SK-N-SH (cell line): ENCODE measurements around the gene ASTN2.

Experiments
- CHD2 ChIP-seq: fragments of 150-350 bp; IDR thresholded peaks from 2 replicates; pipeline ENCODE4 v1.6.1; 2018; ENCODE audit warnings: low read length; ENCODE audit not compliant: partially characterized antibody
- EP300 ChIP-seq, 2 experiments: IDR thresholded peaks; 2 replicates each; pipeline versions ENCODE4 v1.4.0 to v1.6.1; 2012; ENCODE audit warnings: borderline replicate concordance in 1 of 2, low read depth in 1 of 2, low read length in 1 of 2
- GABPA ChIP-seq: IDR thresholded peaks from 2 replicates; pipeline ENCODE4 v1.4.0; 2012; ENCODE audit warnings: low read depth, mild to moderate bottlenecking
- JUND ChIP-seq: IDR thresholded peaks from 2 replicates; pipeline ENCODE4 v1.4.0; 2012
- MXI1 ChIP-seq: IDR thresholded peaks from 2 replicates; pipeline ENCODE4 v1.6.1; 2012; ENCODE audit warnings: mild to moderate bottlenecking, low read depth, low read length, improper control_type of control experiment
- NFIC ChIP-seq: IDR thresholded peaks from 2 replicates; pipeline ENCODE4 v1.4.0; 2012; ENCODE audit warnings: borderline replicate concordance
- POLR2AphosphoS5 ChIP-seq: IDR thresholded peaks from 2 replicates; pipeline ENCODE4 v1.6.1; 2012; ENCODE audit warnings: low read depth, low read length
- RAD21 ChIP-seq: IDR thresholded peaks from 2 replicates; pipeline ENCODE4 v1.6.1; 2012; ENCODE audit warnings: mild to moderate bottlenecking, low read length
- RXRA ChIP-seq: IDR thresholded peaks from 2 replicates; pipeline ENCODE4 v1.4.0; 2012; ENCODE audit warnings: low read depth, mild to moderate bottlenecking, borderline replicate concordance
- SMC3 ChIP-seq: IDR thresholded peaks from 2 replicates; pipeline ENCODE4 v1.6.1; 2012; ENCODE audit warnings: low read depth, low read length, improper control_type of control experiment
- TAF1 ChIP-seq: IDR thresholded peaks from 2 replicates; pipeline ENCODE4 v1.6.1; 2012; ENCODE audit warnings: low read depth, mild to moderate bottlenecking, low read length, moderate library complexity, borderline replicate concordance
- TF ChIP-seq, protein P1 (sequence below): fragments of 200-600 bp; sonication (generic); IDR thresholded peaks from 2 replicates; pipeline ENCODE4 v1.6.1; 2017; ENCODE audit warnings: antibody characterized with exemption, mild to moderate bottlenecking, moderate library complexity
- TF ChIP-seq, protein P2 (sequence below): fragments of 150-350 bp; IDR thresholded peaks from 2 replicates; pipeline ENCODE4 v1.6.1; 2017; ENCODE audit warnings: antibody characterized with exemption, low read length, low read depth, borderline replicate concordance

DNA sequence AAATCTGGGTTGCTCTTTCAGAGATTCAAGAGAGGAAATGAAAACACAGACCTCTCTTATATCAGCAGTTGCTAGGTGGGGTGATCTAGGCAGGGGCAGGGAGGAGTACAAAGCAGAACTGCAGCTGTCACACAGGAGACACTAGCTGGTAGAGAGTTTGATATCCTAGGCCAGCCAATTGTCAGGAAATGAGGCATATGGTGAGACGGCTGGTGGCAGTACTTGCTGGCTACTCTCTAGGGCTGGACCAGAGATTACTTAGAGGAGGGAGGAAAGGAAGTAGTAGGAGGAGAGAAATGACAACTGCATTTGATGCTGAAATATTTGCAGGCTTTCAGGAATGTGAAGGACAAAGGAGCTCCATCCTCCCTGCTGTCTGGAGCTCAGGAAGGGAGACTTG lies 614.0 kb downstream of the ASTN2 start:
- TF ChIP-seq EP300 (IDR thresholded peaks at IDR 0.05; ENCODE audit: borderline replicate concordance in 1 of 2, low read depth in 1 of 2, low read length in 1 of 2) (no peak), GABPA (no peak), CHD2 (no peak), JUND (no peak), SMC3 (no peak), MXI1 (no peak), RAD21 (no peak), TAF1 (no peak), POLR2AphosphoS5 (no peak), NFIC (no peak), RXRA (no peak)
- TF ChIP-seq, protein P1, sequence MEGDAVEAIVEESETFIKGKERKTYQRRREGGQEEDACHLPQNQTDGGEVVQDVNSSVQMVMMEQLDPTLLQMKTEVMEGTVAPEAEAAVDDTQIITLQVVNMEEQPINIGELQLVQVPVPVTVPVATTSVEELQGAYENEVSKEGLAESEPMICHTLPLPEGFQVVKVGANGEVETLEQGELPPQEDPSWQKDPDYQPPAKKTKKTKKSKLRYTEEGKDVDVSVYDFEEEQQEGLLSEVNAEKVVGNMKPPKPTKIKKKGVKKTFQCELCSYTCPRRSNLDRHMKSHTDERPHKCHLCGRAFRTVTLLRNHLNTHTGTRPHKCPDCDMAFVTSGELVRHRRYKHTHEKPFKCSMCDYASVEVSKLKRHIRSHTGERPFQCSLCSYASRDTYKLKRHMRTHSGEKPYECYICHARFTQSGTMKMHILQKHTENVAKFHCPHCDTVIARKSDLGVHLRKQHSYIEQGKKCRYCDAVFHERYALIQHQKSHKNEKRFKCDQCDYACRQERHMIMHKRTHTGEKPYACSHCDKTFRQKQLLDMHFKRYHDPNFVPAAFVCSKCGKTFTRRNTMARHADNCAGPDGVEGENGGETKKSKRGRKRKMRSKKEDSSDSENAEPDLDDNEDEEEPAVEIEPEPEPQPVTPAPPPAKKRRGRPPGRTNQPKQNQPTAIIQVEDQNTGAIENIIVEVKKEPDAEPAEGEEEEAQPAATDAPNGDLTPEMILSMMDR, result no peak
- TF ChIP-seq, protein P2, sequence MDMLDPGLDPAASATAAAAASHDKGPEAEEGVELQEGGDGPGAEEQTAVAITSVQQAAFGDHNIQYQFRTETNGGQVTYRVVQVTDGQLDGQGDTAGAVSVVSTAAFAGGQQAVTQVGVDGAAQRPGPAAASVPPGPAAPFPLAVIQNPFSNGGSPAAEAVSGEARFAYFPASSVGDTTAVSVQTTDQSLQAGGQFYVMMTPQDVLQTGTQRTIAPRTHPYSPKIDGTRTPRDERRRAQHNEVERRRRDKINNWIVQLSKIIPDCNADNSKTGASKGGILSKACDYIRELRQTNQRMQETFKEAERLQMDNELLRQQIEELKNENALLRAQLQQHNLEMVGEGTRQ, result no peak
